HG03521 (cell line): ENCODE measurements around the gene HLA-DQB1.
"Not testable (repeated sequence)": the region's sequence is repeated elsewhere in the genome, so short reads cannot be mapped to it uniquely, and the experiment has no call there.

Source experiments
- ATAC-seq: cut with Tn5 transposase; IDR thresholded peaks from one replicate; pipeline ENCODE4 v1.9.1; 2021; ENCODE audit warnings: mild to moderate bottlenecking, moderate library complexity; ENCODE audit not compliant: unreplicated experiment

HLA-DQB1 gene

GRCh38 chr6:32662836-32663235 is 3.6 kb downstream of the HLA-DQB1 start:
- no peak for ATAC-seq

DNA sequence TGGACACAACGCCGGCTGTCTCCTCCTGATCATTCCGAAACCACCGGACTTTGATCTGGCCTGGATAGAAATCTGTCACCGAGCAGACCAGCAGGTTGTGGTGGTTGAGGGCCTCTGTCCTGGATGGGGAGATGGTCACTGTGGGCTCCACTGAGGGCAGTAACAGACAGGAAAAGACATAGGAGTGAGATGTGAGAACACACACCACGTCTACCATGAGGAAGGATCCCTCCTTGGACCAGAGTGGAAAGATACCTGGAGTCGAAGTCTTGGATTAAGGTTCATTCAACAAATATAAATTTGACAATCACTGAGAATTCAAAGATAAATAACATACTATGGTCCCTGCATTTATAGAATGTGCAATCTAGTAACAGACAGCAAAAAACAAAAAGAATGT is 4.4 kb downstream of the HLA-DQB1 start:
- no peak for ATAC-seq

DNA sequence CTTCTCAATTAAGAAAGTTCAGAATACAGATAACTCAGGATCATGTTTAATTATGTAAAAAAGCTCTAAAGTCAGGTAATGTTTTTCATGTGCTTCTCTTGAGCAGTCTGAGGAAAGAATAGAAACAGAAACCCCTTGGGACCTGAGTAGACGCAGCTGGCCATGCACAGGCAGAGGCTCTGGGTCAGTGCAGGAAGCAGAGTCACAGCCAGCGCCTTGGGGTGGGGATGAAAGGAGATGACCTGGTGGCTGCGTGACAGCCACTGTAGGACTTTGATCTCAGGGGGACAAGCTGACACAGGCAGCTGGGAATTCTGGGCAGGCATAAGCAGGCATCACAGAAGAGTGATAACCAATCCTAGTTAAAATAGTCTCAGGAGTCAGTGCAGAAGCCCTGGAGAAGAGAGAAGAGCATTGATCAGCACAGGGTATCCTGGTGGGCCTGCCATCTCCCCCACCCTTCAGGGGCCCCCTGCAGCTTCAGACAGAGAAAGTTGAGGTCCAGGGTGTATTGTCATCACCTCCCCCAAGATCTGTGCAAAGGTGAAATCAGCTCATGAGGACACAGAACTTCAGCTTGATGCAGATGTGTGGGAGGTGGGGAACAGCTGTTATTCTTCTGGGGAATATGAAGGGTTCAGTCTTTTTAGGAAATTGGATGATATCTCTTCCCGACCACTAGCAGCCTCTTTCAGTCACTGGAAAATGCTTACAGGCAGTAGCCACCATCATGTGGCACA is 6.4 kb downstream of the HLA-DQB1 start:
- no peak for ATAC-seq

DNA sequence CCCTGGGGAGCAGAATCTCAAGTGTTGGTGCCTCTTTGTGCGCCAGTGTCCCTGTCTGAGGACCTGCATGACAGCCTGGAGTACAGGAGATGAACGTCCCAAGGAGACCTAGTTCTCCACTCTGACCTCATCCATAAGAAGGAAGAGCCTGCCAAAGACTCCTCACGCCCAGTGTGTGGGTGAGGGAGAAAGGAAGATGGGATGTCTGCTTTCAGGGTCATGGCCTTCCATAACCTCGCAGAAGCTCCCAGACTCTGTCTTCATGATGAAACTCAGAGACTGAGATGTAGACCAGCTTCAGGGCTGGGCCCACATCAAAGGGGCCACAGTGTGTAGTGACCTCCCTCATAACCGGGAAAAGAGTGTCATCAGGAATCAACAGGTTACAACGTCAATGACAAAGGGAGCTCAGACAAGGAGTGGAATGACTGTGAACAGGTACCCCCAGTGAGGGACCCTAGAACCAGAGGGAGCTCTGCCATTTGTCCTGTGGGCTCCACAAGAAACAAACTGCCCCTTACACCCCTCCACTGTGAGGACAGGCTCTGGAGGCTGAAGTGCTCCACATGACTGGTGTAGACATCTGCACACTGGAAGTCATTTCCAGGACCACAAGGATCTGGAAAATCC is 8.1 kb downstream of the HLA-DQB1 start:
- ATAC-seq = no peak

GRCh38 chr6:32657819-32658218 is 8.6 kb downstream of the HLA-DQB1 start:
- not testable (repeated sequence) for ATAC-seq

DNA sequence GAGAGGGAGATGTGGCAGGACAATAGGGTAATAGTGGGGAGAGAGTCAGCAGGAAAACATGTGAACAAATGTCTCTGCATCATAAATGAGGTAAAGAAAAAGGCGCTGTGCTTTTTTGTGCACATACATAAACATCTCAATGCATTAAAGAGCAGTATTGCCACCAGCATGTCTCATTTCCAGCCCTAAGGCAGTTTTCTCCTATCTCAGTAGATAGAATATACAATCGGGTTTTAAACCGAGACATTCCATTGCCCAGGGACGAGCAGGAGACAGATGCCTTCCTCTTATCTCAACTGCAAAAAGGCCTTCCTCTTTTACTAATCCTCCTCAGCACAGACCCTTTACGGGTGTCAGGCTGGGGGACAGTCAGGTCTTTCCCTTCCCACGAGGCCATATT is 9.1 kb downstream of the HLA-DQB1 start:
- not testable (repeated sequence) for ATAC-seq

DNA sequence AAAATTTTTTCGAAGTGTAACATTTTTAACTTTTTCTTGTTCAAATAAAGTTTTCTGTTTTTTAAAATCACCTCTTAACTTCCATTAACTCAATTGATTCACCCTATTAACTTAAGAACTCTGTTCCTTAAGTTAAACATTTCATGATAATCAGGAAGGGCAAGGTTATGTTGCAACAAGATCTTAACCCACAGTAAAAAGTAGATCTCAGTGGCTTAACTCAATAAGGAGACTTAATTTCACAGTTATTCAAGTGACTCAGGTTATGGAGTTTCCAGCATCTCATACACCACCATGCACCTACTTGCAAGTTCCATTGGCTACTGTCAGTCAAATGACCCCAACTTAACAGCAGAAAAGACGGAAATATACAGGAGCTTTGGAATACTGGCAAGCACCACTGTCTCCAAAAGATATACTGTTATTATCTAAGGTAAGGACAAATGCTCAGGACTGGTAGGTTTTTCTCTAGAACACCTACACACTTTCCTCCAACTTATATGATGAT is 11.2 kb downstream of the HLA-DQB1 start:
- no peak for ATAC-seq

DNA sequence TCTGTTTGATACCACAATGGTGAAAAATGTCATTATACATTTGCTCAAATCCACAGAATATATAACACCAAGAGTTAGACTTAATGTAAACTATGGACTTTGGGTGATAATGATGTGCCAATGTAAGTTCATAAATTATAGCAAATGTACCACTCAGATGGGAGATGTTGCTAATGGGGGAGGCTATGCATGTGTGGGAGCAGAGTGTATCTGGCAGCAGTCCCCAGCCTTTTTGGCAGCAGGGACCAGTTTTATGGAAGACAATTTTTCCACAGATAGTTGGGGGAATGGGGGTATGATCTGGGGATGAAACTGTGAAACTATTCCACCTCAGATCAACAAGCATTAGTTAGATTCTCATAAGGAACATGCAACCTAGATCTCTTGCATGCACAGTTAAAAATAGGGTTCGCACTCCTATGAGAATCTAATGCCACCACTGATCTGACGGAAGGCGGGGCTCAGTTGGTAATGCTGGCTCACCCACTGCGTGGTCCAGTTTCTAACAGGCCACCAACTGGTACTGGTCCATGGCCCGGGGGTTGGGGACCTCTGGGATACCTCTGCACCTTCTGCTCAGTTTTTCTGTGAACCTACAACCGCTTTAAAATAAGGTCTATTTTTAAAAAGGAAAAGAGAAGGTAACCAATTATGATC is 21.3 kb downstream of the HLA-DQB1 start:
- ATAC-seq = no peak

DNA sequence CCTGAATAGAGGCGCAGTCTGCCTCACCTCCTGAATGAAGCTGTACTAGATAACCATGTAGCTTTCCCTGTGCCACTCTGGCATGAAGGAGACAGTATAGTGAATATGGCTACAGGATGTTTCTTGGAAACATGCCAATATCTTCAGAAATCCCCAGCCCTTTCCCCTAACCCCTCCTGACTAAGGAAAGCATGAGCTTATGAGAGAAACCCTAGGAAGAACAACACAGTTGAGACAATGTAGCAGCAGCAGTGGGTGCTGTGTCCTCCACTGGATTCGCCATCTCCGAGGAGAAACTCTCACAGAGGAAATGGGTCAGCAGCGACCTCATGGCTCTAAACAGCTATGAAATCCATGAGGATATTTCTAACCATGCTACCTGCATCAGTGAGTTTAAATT is 22.6 kb downstream of the HLA-DQB1 start:
- ATAC-seq = no peak

DNA sequence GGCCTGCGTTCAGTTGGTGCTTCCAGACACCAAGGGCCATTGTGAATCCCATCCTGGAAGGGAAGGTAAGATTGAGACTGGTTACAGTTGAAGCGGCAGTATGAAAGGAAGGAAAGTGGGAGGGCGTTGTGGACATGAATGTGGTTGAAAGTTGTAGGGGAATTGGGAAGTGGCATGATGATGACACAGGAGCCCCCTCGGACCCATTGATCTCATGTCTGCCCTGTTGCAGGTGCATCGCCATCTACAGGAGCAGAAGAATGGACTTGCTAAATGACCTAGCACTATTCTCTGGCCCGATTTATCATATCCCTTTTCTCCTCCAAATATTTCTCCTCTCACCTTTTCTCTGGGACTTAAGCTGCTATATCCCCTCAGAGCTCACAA is 23.7 kb downstream of the HLA-DQB1 start:
- no peak for ATAC-seq

DNA sequence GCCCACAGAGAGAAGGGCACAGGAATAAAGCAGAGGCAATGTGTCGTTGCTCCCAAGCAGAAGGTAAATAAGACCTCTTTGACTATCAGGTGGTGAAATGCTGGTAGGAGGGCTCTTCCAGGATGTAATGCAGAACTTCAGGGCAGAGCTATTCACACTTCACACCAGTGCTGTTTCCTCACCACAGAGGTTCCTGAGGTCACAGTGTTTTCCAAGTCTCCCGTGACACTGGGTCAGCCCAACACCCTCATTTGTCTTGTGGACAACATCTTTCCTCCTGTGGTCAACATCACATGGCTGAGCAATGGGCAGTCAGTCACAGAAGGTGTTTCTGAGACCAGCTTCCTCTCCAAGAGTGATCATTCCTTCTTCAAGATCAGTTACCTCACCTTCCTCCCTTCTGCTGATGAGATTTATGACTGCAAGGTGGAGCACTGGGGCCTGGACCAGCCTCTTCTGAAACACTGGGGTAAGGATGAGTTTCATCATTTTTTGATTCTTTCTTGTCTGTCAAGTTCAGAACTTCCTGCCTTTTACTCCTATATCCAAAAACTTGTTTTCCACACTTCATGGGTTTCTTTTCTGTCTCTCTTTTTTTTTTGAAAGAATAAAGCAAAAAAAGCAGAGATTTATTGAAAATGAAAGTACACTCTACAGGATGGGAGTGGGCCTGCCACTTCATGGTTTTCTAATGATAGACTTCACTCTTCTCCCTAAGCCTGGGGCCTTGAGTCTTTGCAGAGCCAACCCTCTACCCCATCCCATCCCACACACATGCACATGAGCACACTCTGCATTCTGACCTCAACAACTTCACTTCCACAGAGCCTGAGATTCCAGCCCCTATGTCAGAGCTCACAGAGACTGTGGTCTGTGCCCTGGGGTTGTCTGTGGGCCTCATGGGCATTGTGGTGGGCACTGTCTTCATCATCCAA is 24.4 kb downstream of the HLA-DQB1 start:
- not testable (repeated sequence) for ATAC-seq

DNA sequence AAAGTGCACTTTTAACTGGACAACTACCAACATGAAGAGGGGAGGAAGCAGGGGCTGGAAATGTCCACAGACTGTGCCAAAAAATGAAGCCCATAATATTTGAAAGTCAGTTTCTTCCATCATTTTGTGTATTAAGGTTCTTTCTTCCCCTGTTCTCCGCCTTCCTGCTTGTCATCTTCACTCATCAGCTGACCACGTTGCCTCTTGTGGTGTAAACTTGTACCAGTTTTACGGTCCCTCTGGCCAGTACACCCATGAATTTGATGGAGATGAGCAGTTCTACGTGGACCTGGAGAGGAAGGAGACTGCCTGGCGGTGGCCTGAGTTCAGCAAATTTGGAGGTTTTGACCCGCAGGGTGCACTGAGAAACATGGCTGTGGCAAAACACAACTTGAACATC is 25.3 kb downstream of the HLA-DQB1 start:
- ATAC-seq = no peak

GRCh38 chr6:32639440-32640394 is 26.7 kb downstream of the HLA-DQB1 start:
- ATAC-seq = no peak

GRCh38 chr6:32638532-32639219 is 27.8 kb downstream of the HLA-DQB1 start:
- ATAC-seq = no peak

- ATAC-seq = no peak
Measured at GRCh38 chr6:32637883-32638282, 28.6 kb downstream of the HLA-DQB1 start.

GRCh38 chr6:32637219-32637880 is 29.1 kb downstream of the HLA-DQB1 start, which contains the start of gene HLA-DQA1:
Gene HLA-DQA1 (plus strand): TSS chr6:32637406. CDS start chr6:32637459, 53 bp downstream.
- ATAC-seq = peak; percentile 45

- no peak for ATAC-seq
Measured at GRCh38 chr6:32635526-32636123, 30.8 kb downstream of the HLA-DQB1 start.

DNA sequence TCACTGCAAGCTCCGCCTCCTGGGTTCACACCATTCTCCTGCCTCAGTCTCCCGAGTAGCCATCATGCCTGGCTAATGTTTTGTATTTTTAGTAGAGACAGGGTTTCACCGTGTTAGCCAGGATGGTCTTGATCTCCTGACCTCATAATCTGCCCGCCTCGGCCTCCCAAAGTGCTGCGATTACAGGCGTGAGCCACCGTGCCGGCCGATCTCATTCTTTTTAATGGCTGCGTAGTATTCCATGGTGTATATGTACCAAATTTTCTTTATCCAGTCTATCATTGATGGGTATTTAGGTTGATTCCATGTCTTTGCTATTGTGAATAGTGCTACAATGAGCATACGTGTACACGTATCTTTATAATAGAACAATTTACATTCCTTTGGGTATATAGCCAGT is 36.7 kb downstream of the HLA-DQB1 start:
- ATAC-seq = not testable (repeated sequence)
